Activated CD4-positive, alpha-beta T cell treated with anti-CD3 and anti-CD28 coated beads, Interleukin-2, amount 50 U/mL, for 48 hours (primary cell): Measurements from ENCODE around the gene NUDT4.
"Not testable (repeated sequence)": the region's sequence is repeated elsewhere in the genome, so short reads cannot be mapped to it uniquely, and the experiment has no call there.

ENCODE experiments used
- DNase-seq, 2 experiments: peaks; one replicate each; pipeline ENCODE4 v3.0.0-alpha.2; 2020

Gene NUDT4

GRCh38 chr12:93368766-93369165 lies 9.0 kb upstream of the NUDT4 start:
- DNase-seq = no peak

DNA sequence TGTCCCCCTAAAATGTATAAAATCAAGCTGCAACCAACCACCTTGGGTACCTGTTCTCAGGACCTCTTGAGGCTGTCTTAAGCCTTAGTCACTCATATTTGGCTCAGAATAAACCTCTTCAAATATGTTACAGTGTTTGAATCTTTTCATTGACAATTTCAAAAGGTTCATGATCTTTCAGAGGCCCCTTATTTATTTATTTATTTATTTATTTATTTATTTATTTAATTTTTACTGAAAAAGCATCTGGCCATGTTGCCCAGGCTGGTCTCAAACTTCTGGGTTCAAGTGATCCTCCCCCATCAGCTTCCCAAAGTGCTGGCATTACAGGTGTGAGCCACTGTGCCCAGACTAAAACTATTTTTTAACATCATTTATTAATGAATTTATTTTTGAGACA lies 8.2 kb upstream of the NUDT4 start:
- no peak for DNase-seq

GRCh38 chr12:93370947-93371346 lies 6.8 kb upstream of the NUDT4 start:
- no peak for DNase-seq

DNA sequence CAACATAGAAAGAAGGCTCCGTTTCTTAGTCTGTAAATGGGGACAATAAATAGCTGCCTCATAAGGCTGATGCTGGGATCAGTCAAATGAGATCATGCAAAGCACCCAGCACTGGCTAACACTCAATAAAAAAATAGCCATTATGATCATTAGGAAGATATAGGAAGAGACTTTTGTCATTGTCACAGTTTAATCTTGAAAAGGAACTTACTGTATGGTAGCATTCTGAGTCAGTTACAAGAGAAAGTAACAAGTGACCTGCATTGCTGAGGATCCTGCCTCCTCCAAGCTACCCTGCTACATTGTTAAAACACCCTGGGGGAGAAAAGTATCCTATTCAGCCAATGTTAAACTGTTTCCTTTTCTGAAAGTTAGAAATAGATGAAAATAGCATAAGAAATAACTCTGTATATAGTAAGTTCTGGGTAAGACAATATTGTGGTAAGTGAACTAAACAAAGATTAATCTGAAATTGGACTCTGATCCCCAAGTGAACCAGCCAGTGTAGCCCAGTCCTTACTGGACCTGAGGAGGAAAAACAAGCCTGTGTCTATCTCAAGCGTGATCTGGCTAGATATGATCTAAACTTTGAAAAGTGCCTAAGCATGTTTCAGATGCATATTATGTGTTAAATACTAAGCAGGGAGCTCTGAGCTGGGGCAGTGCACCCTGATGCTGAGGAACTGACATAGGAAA lies 3.6 kb upstream of the NUDT4 start:
- DNase-seq = no peak

DNA sequence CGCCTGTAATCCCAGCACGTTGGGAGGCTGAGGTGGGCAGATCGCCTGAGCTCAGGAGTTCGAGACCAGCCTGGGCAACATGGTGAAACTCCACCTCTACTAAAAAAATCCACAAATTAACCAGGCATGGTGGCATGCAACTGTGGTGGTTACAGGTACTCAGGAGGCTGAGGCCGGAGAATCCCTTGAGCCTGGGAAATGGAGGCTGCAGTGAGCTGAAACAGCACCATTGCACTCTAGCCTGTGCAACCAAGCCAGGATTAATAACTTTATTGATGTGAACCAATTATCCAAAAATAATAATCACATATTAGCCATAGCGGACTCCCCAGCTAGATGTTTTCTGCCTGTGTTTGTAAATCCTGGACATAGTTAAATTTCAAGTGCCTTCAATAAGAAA lies 1.8 kb upstream of the NUDT4 start:
- DNase-seq = no peak

- DNase-seq = no peak
These were observed 1.1 kb upstream of the NUDT4 start for GRCh38 chr12:93376436-93377251.

- peak; percentile 57 to 59 for DNase-seq
These were observed 672 bp downstream of the NUDT4 start for GRCh38 chr12:93378196-93378997.

DNA sequence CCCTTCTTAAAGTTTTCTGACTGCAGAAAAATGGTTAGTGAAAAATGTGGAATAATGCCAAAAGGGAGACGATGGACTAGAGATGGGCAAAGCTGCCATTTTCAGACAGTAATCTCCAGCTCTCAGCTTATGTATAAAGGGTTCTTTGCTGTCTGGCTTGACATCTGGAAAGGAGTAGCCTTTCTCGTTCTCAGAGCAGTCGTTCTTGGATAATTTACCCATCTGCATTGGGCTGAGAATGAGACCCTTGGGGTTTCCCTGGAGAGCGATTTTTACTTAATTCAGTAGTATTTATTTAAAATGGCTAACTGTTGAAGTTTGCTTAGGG lies 1.2 kb downstream of the NUDT4 start:
- no peak for DNase-seq

- DNase-seq = no peak
These were observed 1.7 kb downstream of the NUDT4 start for GRCh38 chr12:93379326-93379980.

GRCh38 chr12:93379981-93380361 lies 2.2 kb downstream of the NUDT4 start:
- DNase-seq = no peak

- no peak for DNase-seq
These were observed 2.9 kb downstream of the NUDT4 start for GRCh38 chr12:93380480-93381121.

DNA sequence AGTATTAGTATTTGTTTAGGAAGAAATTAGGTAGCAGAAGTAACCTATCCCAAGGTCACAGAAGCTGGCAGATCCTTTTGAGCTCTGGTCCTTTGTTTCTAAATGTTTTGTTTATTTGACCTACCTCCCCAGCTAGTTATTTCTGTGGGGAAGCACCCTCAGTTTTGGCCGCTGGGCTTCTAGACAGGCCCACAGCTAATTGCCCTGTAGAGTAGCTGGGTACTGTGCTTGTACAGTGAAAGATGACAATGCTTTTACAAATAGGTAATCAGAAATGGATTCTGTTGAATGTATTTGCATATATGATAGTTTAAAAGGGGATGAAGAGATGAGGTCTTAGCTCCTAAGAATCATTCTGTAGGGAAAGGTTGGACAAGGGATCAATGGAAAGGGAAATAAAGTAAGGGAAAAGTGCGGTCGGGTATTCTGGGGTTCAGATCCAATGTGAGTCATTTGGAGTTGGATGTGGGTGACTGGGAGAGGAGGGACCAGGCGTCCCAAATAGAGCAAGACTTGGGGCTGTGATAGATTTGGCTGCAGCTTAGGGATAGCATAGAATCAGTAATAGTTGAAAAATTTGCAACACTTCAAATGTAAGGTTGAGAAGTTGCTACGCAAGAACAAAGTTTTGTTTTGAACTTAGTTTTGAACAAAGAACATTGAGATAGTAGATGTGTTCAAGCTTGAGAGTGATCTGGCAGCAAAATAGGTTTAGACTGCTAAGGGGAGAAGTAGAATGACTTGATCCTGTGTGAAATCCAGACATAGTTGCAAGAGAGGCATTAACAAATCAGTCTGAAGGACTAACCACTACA lies 3.6 kb downstream of the NUDT4 start:
- no peak for DNase-seq

DNA sequence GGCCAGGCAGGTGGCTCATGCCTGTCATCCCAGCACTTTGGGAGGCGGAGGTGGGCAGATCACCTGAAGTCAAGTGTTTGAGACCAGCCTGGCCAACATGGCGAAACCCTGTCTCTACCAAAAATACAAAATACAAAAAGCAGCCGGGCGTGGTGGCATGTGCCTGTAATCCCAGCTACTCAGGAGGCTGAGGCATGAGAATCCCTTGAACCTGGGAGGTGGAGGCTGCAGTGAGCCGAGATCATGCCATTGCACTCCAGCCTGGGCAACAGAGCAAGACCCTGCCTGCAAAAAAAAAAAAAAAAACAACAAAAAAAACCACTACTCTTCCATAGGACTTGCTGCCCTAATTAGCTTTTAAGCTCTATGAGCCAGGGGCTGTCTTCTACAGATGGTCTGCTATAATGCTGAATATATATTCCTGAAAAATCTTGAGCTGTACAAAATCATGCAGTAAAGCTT lies 4.3 kb downstream of the NUDT4 start:
- DNase-seq = not testable (repeated sequence)

- peak; percentile 72 to 80 for DNase-seq
These were observed 10.1 kb downstream of the NUDT4 start for GRCh38 chr12:93387780-93388179.

DNA sequence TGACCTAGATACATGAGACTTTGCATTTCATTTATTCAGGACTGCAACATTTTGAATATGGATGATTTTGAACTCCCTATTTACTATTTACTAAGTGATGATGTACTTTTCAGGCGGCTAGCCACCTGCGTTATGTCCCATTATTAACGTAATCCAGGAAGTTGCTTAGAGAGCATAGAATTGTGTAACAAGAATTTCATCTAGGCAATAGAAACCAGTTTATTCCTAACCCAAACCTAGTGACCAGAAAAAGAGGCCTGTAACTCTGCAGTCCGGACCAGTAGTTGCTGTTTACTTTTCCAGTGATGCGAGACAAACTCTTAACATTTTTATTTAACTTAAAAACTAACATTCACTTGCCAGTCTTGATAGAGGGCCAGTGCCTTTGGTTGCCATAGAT lies 12.3 kb downstream of the NUDT4 start:
- DNase-seq = no peak

- DNase-seq = no peak
These were observed 13.0 kb downstream of the NUDT4 start for GRCh38 chr12:93390549-93391297.

DNA sequence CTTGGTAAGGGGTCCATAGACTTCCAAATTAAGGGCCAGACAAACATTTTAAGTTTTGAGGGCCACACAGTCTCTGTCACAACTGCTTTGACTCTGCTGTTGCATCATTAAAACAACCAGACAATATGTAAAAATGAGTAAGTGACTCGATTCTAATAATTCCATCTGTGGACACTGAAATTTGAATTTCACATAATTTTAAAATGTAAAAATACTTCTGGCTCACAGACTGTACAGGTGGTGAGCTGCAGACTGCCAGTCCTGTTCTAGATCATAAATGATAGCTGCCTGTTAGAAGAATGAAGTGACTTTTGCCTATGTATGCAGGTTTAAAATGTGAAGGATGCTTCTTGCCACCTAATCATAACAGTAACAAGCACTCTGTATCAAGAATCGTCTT lies 15.7 kb downstream of the NUDT4 start:
- DNase-seq = no peak

DNA sequence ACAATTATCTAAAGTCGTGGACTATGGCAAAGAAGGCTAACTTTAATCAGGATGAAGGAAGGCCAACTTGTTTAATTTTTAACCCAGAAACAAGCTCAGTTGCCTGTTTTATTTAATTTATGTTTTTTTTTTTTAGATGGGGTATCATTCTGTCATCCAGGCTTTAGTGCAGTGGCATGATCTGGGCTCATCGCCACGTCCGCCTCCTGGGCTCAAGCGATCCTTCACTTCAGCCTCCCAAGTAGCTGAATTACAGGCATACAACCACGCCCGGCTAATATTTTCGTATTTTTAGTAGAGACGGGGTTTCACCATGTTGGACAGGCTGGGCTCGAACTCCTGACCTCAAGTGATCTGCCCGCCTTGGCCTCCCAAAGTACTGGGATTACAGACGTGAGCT lies 19.7 kb downstream of the NUDT4 start:
- DNase-seq = no peak

DNA sequence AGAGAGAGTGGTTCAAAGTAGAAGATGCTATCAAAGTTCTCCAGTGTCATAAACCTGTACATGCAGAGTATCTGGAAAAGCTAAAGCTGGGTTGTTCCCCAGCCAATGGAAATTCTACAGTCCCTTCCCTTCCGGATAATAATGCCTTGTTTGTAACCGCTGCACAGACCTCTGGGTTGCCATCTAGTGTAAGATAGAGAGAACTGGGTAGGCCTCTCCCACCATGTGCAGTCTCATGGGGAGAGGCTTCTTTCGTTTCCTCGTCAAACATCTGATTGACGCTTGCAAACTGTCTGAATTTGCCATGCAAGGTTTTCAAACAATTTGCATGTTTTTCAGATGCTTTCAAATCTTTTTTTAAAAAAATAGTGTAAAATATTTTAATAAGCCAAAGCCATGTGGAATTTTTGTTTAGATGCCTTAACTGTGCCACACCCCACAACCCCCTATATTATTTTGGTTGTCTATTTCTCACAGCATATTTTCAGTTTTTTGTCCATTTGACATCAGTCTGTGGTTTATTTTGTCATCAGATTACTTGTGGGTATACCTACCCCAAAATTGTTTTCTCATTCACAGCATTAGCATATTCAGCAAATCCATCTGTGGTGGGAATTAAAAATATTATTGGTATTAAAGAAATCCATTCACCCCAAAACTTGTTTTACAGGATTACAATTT lies 21.6 kb downstream of the NUDT4 start:
- not testable (repeated sequence) for DNase-seq
